NCI-H146 treated with DMSO at 0.1 percent for 48 hours (cell line): ENCODE measurements around the gene TPH2.
A peak's percentile ranks its signal among the peaks of the same experiment; 100 is the strongest.

Experiments
- DNase-seq: peaks from one replicate; lab custom pipeline; 2025; ENCODE audit not compliant: unreplicated experiment; lab: John Stamatoyannopoulos, UW

The TPH2 gene

DNA sequence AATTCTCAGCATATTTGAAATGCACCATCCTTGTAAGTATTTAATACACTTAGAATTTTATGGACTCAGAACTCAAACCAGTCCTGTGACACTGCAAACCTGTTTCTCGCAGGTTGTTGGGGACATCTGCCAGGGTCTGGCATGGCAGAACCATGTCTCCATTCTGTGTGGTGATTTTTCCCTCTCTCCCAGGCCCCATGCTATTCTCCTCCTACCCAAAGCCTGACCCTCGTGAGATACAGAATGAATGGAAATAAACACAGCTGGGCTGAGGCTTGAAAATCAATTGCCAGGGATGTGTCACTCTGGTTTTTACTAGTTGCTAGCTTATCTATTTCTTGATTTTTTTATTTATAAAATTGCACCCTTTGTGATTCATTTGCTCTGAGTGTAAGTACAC, 19.8 kb downstream of the TPH2 start:
- DNase-seq, result peak; percentile 43

DNA sequence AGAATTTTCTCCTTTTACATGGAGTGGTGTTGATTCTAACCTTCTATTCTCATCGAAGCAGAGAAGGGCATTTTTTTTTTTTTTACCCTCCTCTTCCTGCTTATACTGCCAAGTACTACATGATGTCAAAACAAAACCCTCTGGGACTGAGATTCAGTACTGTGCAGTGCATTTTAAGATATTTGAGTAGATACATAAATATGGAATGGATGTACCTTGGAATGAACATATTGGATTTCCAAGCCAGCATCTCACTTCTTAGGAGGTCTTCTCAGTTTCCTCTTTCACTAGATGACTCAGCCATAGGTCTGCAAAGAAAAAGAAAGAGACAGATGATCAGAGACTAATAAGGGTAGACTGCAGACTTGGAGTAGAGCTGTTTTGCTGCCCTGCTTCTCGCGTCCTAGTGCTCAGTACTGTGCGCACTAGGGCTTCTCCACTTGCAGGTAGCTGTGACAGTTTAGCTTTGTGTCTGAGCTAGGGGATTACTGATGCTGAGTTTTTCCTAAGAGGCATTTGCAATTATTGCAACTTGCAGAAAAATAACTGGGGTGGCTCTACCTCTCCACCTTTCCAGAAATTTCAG, 20.4 kb downstream of the TPH2 start:
- no peak for DNase-seq

GRCh38 chr12:71967211-71967610, 28.6 kb downstream of the TPH2 start:
- DNase-seq, result no peak

DNA sequence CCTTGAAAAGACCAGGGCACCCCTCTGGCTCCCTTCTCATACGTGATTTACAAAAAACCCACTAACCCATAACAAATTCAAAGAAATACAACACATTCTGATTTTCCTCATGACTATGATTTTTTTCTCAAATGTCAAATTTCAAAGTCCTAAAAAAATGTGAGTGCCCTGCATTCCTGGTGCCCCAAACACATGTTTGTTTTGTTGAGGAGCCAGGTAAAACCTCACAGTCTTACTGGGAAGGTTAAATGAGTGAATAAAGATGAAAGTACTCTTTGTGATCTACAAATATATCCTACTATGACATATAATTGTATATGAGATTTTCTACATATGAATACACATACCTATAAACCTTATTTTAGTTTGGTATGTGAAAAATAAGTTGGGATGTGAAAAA, 30.7 kb downstream of the TPH2 start:
- no peak for DNase-seq

GRCh38 chr12:71970031-71970430, 31.4 kb downstream of the TPH2 start:
- no peak for DNase-seq

DNA sequence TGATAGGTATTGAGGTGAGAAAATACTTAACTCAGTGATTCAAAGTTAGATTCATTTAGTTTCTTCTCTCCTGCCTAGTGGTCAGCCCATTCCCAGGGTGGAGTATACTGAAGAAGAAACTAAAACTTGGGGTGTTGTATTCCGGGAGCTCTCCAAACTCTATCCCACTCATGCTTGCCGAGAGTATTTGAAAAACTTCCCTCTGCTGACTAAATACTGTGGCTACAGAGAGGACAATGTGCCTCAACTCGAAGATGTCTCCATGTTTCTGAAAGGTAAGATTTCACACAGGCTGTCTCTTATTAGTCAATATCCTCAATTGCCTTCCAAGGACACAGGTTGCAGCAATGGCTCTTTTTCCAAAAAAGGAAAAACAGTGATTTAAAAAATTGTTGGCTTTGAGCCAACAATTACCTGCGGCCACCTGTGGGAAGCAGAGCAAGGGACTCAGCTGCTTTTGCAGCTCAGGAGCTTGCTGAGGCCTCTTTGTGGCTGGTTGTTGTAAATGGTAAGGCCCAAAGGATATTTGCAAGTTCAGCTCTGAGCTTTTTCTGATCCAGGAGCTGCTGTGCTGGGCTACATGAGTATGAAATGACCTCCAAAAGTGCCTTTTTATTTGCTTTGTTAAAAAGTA, 33.9 kb downstream of the TPH2 start:
- peak; percentile 31 for DNase-seq

GRCh38 chr12:71973687-71974086, 35.0 kb downstream of the TPH2 start:
- DNase-seq, result no peak

- DNase-seq, result no peak
These were observed 41.9 kb downstream of the TPH2 start for GRCh38 chr12:71980538-71980937.

DNA sequence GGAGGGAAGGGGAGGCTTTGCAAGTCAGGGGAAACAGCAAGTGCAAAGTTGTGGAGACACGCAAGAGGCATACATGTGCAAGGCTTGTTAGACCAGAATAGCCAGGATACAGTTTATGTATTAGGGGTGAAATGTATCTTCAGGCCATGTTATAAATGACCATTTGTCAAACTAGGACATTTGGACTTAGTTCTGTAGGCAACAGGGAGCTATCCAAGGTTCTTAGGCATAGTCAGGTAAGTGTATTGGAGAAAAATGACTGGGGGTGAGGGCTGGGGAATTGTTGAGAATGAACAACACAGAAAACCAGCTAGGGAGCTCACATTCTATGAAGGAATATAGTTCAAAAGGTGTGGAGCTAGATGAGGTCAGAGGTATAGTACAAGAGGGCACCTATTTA, 42.5 kb downstream of the TPH2 start:
- no peak for DNase-seq

DNA sequence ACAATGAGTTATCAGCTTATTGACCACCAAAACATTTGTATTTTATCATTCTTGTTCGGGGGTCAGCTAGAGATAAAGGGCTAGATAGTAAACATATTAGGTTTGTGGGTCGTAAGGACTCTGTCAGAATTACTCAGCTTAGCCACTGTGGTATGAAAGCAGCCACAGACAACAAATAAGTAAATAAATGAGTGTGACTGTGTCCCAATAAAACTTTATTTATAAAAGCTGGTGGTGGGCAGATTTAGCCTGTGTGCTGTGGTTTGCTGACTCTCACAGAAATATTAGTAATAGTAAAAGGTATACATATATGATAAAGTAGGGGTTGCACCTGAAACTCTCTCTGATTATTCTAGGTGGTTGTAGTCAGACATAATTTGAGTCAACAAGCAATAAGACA, 56.1 kb downstream of the TPH2 start:
- no peak for DNase-seq

GRCh38 chr12:71999795-72000194, 61.1 kb downstream of the TPH2 start:
- no peak for DNase-seq

GRCh38 chr12:72000969-72001648, 62.5 kb downstream of the TPH2 start:
- no peak for DNase-seq

- no peak for DNase-seq
These were observed 68.1 kb downstream of the TPH2 start for GRCh38 chr12:72006766-72007165.

DNA sequence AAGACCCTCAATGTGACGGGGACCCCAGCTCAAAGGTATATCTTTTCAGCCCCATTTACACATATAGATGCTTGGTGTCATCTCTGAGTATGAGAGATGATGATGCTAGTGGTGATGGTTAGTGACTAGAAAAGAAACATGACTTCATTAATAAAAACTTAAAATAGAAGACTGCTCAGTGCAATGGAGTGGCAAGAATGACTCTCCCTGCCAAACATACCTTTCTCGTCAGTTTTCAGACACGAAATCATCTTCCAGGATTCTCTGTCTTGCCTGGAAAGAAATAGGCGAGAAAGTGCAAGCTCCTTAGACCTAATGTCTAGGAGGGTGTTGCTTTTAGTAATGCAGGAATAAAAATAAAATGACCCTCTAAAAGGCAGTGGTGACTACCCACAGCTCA, 71.7 kb downstream of the TPH2 start:
- DNase-seq, result no peak

GRCh38 chr12:72011374-72011773, 72.7 kb downstream of the TPH2 start:
- DNase-seq, result no peak

DNA sequence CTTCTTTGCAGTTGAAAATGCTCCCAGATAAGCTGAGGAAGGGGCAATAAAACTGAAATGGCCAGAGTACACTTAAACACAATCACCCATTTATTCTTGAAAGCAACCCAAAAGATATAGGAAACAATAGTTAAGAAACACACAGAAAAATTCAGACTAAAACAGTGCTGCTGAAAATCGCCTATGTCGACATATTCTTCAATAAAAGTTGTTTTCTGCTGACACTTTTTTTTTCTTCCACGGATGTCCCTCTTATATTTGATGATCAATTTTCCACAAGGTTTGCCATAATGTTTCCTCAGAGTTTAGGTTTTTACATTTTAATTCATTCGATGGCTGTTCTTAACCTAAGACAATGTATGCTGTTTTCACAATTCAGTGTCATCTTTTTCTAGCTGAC, 74.2 kb downstream of the TPH2 start:
- no peak for DNase-seq

- DNase-seq, result no peak
These were observed 77.2 kb downstream of the TPH2 start for GRCh38 chr12:72015895-72016294.

DNA sequence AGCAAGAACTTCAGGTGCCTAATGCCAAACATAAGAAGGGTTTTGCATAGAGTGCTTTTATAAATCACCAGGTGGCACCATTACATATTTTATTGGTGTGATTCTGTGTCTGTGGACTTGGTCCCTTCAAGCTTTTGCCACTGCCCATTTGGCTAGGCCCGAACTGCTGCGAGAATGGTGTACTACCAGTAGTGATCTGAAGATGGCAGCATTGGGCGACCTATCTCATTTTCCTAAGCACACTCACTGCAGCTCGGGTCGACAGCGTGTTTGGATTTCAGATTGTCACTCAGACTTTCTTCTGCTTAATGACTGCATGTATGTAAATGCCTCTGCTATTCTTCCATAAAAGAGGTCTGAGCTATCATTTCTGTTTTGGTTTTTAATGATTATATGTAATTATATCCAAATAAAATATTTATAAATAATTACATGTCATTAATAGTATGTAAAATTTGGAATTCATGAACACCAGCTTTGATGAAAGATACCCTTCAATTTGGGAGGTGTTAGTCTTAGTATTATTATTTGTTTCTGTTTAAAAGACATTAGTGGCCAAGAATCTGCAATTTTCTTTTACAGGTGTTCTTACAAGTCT, 78.5 kb downstream of the TPH2 start:
- DNase-seq, result peak; percentile 82

- no peak for DNase-seq
These were observed 79.4 kb downstream of the TPH2 start for GRCh38 chr12:72018036-72018435.

GRCh38 chr12:72024613-72025012, 86.0 kb downstream of the TPH2 start:
- no peak for DNase-seq

GRCh38 chr12:72025524-72025923, 86.9 kb downstream of the TPH2 start:
- DNase-seq, result no peak

GRCh38 chr12:72028966-72029365, 90.3 kb downstream of the TPH2 start:
- no peak for DNase-seq
